T-helper 2 cell treated with Interferon-gamma antibody and Interleukin-4, amounts not matched to agents 100 ng/mL and 5 ng/mL, for 36 hours (primary cell): ENCODE measurements around the gene NOLC1. TPM values are rescaled to one million over a fixed set of nuclear protein-coding genes. Genes with fewer than 3 reads are reported as not detected.

Experiments used
- intact Hi-C: fragments of 100-400 bp; cut with micrococcal nuclease; formaldehyde crosslinking; loops from one replicate; pipeline ENCODE4 v1.15.1; 2023
- total RNA-seq: library from RNA; stranded (reverse); gene quantifications from 2 replicates; pipeline ENCODE4 v1.2.3, GENCODE V29; 2022

Gene NOLC1
- total RNA-seq, 1 donor from 2014 or later: 117 TPM

- intact Hi-C loops: loop anchor here (1.0 kb wide), 2 partner anchors 11 to 31 kb away; partner anchors contain the start of gene NOLC1
Observed at GRCh38 chr10:102120991-102121738, 31.0 kb upstream of the NOLC1 start.

- intact Hi-C loops: no loop called here
Observed at GRCh38 chr10:102121739-102122372, 30.3 kb upstream of the NOLC1 start.

DNA sequence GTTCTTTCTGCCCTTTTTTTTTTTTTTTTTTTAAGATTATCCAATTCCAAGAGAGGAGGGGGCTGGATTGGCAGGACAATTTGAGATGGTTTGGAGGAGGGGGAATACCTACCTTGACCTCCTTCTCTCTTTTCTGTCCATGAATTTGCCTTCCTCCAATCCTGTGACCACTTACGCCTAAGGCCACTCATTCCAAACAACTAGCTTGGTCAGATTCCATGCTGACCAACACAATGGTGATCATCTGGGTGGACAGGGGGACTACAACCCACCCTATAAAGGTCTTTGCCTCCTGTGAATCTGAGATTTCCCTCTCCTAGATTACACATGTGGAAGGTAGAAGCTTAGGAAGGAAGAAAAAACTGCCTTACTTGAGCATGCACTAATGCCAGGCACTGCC is 29.7 kb upstream of the NOLC1 start:
- intact Hi-C loops: no loop called here

GRCh38 chr10:102123223-102123622 is 29.0 kb upstream of the NOLC1 start:
- intact Hi-C loops: no loop called here

- intact Hi-C loops: loop anchor here (1.0 to 5.0 kb wide), 10 partner anchors 11 to 1061 kb away; partner anchors contain the start of genes ACTR1A, FBXL15, GBF1 and LDB1
Observed at GRCh38 chr10:102131286-102132170, 20.7 kb upstream of the NOLC1 start.

DNA sequence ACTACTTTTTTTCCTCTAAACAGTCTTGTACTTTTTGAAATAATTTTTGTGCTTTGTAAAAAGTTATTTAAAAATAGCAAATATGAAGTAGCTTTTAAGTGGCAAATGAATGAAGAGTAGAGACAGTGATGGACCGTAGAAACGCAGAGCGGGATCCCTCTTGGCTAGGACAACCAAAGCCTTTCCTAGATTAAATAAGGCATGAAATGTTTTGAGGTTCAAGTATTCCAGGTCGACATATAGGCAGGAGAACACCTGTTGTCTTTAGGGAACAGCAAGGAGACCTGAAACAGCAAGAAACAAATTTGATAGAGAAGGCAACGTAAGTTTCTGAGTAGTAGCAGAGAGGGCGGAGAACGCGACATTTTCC is 20.0 kb upstream of the NOLC1 start:
- intact Hi-C loops: loop anchor here (1.0 to 5.0 kb wide), 10 partner anchors 12 to 1060 kb away; partner anchors contain the start of genes ACTR1A, FBXL15, GBF1 and LDB1

- intact Hi-C loops: loop anchor here (1.0 to 5.0 kb wide), 10 partner anchors 12 to 1060 kb away; partner anchors contain the start of genes ACTR1A, FBXL15, GBF1 and LDB1
Observed at GRCh38 chr10:102132563-102133372, 19.4 kb upstream of the NOLC1 start, which contains the start of gene PPRC1. Gene PPRC1 (plus strand): TSS chr10:102133040. CDS start chr10:102133069, 29 bp downstream.

- intact Hi-C loops: loop anchor here (2.0 to 5.0 kb wide), 3 partner anchors 289 to 1059 kb away; partner anchors contain the start of genes FBXL15 and NT5C2
Observed at GRCh38 chr10:102133373-102134195, 18.6 kb upstream of the NOLC1 start.

GRCh38 chr10:102134416-102134815 is 17.8 kb upstream of the NOLC1 start:
- intact Hi-C loops: loop anchor here (5.0 kb wide), 2 partner anchors 288 to 1058 kb away; partner anchors contain the start of genes FBXL15 and NT5C2

GRCh38 chr10:102135956-102136526 is 16.1 kb upstream of the NOLC1 start:
- intact Hi-C loops: no loop called here

- intact Hi-C loops: no loop called here
Observed at GRCh38 chr10:102139281-102140110, 12.7 kb upstream of the NOLC1 start.

GRCh38 chr10:102140218-102140617 is 12.0 kb upstream of the NOLC1 start:
- intact Hi-C loops: no loop called here

DNA sequence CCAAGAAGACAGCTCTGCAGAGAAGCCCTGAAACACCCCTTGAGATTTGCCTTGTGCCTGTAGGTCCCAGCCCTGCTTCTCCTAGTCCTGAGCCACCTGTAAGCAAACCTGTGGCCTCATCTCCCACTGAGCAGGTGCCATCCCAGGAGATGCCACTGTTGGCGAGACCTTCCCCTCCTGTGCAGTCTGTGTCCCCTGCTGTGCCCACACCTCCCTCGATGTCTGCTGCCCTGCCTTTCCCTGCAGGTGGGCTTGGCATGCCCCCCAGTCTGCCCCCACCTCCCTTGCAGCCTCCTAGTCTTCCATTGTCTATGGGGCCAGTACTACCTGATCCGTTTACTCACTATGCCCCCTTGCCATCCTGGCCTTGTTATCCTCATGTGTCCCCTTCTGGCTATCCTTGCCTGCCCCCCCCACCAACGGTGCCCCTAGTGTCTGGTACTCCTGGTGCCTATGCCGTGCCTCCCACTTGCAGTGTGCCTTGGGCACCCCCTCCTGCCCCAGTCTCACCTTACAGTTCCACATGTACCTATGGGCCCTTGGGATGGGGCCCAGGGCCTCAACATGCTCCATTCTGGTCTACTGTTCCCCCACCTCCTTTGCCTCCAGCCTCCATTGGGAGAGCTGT is 11.2 kb upstream of the NOLC1 start:
- intact Hi-C loops: no loop called here

- intact Hi-C loops: no loop called here
Observed at GRCh38 chr10:102141583-102142107, 10.5 kb upstream of the NOLC1 start.

DNA sequence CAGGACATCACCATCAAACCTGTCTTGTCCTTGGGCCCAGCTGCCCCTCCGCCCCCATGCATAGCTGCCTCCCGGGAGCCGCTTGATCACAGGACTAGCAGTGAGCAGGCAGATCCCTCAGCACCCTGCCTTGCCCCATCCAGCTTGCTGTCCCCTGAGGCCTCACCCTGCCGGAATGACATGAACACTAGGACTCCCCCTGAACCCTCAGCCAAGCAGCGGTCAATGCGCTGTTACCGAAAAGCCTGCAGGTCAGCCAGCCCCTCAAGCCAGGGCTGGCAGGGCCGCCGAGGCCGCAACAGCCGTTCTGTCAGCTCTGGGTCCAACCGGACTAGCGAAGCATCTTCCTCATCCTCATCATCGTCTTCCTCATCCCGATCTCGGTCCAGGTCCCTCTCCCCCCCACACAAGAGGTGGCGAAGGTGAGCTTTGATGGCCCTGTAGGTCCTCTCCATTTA is 5.2 kb upstream of the NOLC1 start:
- intact Hi-C loops: no loop called here

DNA sequence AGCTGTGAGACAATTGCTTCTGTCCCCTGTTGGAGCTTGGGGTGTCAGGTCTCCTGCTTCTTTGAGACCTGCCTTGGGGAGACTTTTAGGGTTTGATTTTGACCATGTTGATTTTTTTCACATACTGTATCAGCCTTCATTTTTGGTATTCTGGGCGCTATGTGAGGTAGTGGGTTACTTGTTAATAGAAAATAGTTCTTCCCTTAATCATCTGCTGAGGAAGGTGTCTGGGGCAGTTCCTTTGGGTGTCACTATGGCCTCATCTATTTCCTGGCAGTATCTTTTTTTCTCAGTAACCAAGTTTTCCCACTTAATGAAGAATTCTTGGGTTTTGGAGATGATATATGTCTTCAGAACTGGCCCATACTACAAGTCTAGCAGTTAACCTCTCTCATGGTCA is 4.6 kb upstream of the NOLC1 start:
- intact Hi-C loops: no loop called here

GRCh38 chr10:102148275-102148674 is 3.9 kb upstream of the NOLC1 start:
- intact Hi-C loops: no loop called here
